ENCODE data around the gene CASK.
"Not testable (repeated sequence)": the region's sequence is repeated elsewhere in the genome, so short reads cannot be mapped to it uniquely, and the experiment has no call there.

Gene CASK

DNA sequence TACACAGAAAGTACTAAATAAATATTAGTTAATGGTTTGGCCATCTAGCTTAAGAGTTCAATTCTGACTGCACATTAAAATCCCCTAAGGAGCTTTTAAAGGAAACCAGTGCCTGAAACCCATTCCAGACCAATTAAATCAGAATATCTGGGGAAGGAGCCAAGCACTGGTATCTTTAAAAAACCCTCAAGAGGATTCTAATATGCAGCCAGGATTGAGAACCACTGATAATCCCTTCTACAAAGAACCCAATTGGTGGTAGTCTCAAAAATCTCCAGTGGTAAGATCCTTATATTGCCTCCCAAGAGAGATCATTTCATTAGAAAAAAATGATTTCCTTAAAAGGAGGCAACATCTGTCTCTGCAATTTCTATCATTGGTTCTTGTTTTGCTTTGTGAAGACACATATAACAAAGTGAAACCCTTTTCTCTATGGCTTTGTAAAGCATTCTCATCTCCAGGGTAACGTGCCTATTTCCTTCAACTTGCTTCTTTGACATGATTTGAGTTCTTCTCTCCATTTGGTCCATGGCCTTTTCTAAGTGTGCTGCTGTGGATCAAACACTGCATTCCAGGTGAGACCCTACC is 231.1 kb downstream of the CASK start:
- no peak for DNase-seq (ENCODE audit: low spot score)

- no peak for DNase-seq (ENCODE audit: low spot score)
Measured at GRCh38 chrX:41689711-41690110, 233.6 kb downstream of the CASK start.

GRCh38 chrX:41688835-41689234 is 234.5 kb downstream of the CASK start, which contains the start of gene GPR34:
Gene GPR34 (plus strand): TSS chrX:41688973. CDS start chrX:41695634, 6,661 bp downstream.
- no peak for DNase-seq (ENCODE audit: low spot score)

- DNase-seq (ENCODE audit: low spot score) = no peak
Measured at GRCh38 chrX:41688156-41688555, 235.2 kb downstream of the CASK start.

GRCh38 chrX:41686788-41687187 is 236.6 kb downstream of the CASK start:
- no peak for DNase-seq (ENCODE audit: low spot score)

- DNase-seq (ENCODE audit: low spot score) = no peak
Measured at GRCh38 chrX:41684940-41685339, 238.4 kb downstream of the CASK start.

- no peak for DNase-seq (ENCODE audit: low spot score)
Measured at GRCh38 chrX:41684138-41684537, 239.2 kb downstream of the CASK start.

- no peak for DNase-seq (ENCODE audit: low spot score)
Measured at GRCh38 chrX:41677183-41678060, 245.9 kb downstream of the CASK start.

- not testable (repeated sequence) for DNase-seq (ENCODE audit: low spot score)
Measured at GRCh38 chrX:41676361-41676760, 247.0 kb downstream of the CASK start.

- DNase-seq (ENCODE audit: low spot score) = no peak
Measured at GRCh38 chrX:41672643-41673042, 250.7 kb downstream of the CASK start.

GRCh38 chrX:41671082-41671481 is 252.3 kb downstream of the CASK start:
- no peak for DNase-seq (ENCODE audit: low spot score)

GRCh38 chrX:41670112-41670511 is 253.2 kb downstream of the CASK start:
- no peak for DNase-seq (ENCODE audit: low spot score)

GRCh38 chrX:41667631-41668030 is 255.7 kb downstream of the CASK start:
- DNase-seq (ENCODE audit: low spot score) = no peak

GRCh38 chrX:41666251-41666650 is 257.1 kb downstream of the CASK start:
- DNase-seq (ENCODE audit: low spot score) = no peak

GRCh38 chrX:41665686-41666085 is 257.7 kb downstream of the CASK start:
- DNase-seq (ENCODE audit: low spot score) = no peak

GRCh38 chrX:41664908-41665307 is 258.4 kb downstream of the CASK start:
- DNase-seq (ENCODE audit: low spot score) = no peak

- no peak for DNase-seq (ENCODE audit: low spot score)
Measured at GRCh38 chrX:41664375-41664901, 258.9 kb downstream of the CASK start.

- DNase-seq (ENCODE audit: low spot score) = no peak
Measured at GRCh38 chrX:41661366-41662095, 261.8 kb downstream of the CASK start.

GRCh38 chrX:41655631-41656030 is 267.7 kb downstream of the CASK start:
- DNase-seq (ENCODE audit: low spot score) = no peak

DNA sequence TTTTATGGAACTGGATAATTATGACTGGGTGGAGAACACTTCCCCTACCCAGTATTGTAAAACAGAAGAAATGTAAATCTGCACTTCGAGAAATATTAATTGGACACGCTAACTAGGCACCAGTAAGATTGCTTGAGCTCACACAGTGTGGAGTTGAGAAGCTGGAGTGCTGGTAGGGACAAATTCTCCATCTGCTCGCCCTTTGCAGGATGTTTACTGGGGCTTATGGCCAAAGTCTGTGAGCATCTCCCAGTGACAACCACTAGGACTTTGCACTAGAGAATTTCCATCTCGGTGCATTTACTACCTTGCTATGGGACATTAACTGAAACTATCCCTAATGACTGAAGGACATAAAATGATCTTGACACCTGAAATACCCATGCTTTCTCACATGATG is 268.3 kb downstream of the CASK start:
- no peak for DNase-seq (ENCODE audit: low spot score)

GRCh38 chrX:41653125-41653524 is 270.2 kb downstream of the CASK start:
- DNase-seq (ENCODE audit: low spot score) = no peak

- not testable (repeated sequence) for DNase-seq (ENCODE audit: low spot score)
Measured at GRCh38 chrX:41646201-41646600, 277.2 kb downstream of the CASK start.

DNA sequence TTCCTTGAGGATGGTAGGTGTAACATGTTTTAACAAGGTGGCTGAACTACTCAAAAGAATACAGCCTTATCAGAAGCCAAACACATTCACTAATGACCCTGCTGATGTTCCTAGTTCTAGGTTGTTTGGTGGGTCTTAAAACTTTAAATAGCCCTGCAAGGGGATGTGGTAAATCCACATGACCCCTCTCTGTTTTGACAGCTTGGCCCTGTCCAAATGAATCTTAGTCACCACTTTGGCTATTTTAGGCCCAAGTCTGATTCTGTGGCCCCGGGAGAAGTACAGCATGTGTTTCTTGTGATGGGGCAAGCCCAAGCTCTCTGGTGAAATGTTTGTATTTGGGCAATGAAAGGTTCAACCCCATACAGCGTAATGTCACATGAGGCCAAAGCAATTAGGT is 289.1 kb downstream of the CASK start:
- DNase-seq (ENCODE audit: low spot score) = no peak
